Suprapubic skin (tissue), 3 donors: ENCODE data around the gene EIF1AD.

Experiments used
- CTCF ChIP-seq, 2 donors: fragments of 200-600 bp in 1 of 2; fragments of 450-650 bp in 1 of 2; sonication (generic) in 1 of 2; IDR thresholded peaks; one replicate each; pipeline ENCODE4 v1.5.1; 2016 to 2019; ENCODE audit warnings: antibody characterized with exemption in 2 of 2, mild to moderate bottlenecking in 1 of 2, moderate library complexity in 1 of 2
- EP300 ChIP-seq: sonication (generic); formaldehyde crosslinking; IDR thresholded peaks from one replicate; pipeline ENCODE4 v1.6.1; 2017; ENCODE audit warnings: antibody characterized with exemption

- TF ChIP-seq CTCF (IDR thresholded peaks at IDR 0.05) = no peak
- TF ChIP-seq EP300 = no peak
Observed at GRCh38 chr11:65981972-65982823, 19.8 kb downstream of the EIF1AD start.
